NCI-H1694 (cell line): ENCODE data around the gene EMX2.

Experiments used
- DNase-seq: peaks from one replicate; lab custom pipeline; 2025; lab: John Stamatoyannopoulos, UW

EMX2 gene

DNA sequence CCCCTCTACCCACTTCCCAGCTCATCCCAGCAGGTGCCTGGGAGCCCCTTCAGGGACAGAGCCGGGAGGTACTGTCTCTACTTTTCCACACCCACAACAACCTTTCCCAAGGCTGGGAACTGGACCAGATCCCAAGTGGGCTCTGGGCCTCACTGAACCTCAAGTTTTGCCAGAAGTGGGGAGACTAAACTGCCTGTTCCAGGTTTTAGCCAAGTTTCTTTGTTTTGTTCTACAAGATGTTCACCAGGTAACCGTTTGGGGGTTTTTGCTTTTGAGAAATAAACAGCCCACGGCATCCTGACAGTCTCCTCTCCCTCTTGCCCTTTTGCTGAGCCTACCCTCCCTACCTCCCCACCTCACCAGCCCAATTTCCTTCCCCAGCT is 10.6 kb upstream of the EMX2 start:
- no peak for DNase-seq

DNA sequence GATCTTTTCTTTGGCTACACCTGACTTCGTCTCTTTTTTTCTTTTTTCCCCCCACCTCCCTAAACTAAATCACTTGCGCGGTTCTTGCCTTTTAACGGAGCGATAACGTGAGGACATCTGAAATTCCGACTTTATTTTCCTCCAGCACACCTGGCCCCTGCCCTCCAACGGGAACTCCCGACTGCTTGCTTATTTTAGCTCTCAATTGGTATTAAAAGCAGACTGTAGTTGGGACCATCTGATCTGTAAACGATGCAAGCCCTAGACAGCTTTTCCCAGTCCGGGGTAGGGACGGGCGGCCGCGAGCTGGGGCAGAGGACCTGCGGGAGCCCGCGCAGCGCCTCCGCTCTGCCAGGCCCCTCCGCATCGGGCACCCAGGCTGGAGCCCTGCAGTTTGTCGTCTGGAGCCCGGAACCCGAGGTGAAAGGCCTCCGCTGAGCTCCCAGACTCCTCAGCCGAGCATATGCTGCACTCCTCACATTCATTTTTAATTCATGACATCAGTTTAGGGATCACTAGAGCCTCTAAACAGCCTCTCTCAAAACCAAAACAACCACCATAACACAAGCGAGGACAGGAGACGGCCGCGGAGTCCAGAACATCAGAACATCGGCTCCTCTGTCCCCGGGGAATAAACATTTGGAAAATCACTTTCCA is 10.0 kb upstream of the EMX2 start:
- no peak for DNase-seq

DNA sequence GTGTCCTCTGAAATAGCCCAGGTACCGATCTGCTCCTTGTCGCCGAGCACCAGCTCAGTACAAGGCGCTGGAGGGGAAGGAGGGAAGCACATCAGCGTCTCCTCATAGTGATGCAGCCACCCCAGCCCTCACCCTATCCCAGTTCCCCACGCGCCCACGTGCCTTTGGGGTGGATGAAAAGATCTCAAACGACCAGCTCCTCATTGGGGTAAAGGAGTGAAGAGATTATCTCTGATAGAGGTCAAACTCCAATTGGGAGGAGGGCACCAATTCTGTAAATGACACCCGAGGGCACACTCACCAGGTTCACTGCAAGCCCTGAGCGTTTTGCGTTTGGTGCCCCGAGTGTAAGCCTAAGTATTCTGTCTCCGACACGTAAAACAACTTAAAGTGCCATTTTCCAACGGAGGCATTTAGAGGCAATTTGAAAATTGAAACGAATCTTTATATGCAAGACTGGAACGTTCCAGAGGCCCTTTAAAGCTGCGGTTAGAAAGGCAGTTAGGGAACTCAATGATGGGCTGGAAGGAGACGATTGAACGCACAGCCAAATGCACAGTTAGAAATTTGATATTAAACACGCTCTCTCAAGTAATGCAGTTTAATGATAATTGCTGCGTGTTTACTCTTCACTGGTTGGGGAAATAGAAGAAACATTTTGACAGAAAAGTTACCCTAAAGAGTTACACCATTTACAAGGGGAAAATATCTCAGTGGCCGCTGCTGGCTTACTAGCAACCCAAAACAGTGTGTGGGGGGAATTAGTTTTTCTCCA is 8.9 kb upstream of the EMX2 start:
- no peak for DNase-seq

DNA sequence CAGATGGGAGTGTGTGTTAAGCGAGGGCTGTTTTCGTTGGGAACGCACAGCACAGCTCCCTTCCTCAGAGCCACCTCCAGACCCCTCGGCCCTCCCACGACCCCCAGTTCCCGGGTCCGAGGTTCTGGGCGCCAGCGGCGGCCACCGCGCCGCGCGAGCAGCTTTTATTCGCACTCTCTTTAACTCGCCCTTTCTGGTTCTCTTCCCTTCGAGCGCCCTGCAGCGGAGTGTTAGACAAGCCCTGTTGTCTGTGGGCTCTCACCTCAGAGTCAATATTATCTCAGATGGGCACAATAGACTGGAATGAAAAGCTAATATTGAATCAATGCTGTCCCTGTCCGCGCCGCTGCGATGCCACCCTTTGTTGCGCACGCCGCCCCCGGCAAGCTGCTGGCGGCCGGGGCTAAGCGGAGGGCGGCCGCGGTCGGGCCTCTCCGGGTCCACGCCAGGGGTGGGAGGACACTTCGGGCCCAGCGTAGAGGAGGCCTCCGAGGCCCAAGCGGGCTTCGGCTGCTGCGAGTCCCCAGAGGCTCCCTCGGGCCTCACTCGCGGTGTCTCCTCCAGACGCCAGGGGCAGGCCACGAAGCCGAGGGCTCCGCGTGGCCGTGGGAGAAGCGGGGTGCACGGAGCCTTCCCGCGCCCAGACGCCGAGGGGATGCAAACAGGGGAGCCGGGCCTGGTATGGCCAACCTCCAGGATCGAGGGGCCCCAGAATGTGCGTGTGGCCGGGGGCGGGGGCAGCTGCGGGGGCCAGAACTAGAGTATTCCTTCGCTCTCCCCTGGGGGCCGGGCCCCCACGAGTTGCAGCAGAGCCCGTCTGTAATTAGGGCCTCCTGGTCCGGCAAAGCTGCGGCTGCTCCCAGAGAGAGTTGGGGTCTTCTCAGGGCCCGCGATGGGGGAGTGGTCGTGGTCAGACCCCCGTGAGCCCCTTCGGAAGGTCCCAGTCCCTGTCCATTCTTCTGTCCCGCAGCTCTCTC is 7.9 kb upstream of the EMX2 start:
- DNase-seq = no peak

DNA sequence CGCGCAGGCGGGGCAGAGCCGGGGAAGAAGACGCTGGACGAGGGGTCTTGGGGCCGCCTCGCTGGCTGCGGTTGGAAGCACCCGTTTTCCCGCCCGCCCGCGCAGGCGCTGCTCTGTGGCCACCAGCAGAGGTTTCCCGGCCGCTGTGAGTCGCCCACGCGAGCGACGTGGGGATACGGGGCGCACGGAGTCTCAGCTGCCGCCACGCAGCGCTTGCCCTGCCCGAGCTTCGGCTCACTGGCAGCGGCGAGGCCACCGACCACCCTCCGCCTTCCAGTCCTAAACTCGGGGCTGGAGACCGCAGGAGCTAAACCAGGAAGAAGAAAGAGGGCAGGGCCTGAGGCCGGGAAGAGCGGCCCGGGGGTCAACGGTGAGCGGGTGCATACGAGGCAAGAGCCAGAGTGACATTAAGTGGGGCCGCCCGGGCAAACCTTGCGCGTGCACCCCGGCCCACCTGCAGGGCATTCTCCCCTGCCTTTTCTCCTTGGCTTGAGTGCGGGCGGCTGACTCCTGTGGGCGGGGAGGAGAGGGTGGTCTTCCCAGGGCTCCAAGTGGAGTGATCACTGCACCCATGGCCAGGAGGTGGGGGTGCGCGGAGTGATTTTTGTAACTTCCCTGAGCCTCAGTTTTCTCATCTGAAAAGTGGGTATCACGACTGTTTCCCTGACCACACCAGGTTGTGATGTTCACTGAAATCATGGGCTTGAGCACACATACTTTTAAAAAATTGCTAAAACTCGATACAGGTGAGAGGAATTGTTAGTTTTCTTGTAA is 7.1 kb upstream of the EMX2 start:
- DNase-seq = no peak

DNA sequence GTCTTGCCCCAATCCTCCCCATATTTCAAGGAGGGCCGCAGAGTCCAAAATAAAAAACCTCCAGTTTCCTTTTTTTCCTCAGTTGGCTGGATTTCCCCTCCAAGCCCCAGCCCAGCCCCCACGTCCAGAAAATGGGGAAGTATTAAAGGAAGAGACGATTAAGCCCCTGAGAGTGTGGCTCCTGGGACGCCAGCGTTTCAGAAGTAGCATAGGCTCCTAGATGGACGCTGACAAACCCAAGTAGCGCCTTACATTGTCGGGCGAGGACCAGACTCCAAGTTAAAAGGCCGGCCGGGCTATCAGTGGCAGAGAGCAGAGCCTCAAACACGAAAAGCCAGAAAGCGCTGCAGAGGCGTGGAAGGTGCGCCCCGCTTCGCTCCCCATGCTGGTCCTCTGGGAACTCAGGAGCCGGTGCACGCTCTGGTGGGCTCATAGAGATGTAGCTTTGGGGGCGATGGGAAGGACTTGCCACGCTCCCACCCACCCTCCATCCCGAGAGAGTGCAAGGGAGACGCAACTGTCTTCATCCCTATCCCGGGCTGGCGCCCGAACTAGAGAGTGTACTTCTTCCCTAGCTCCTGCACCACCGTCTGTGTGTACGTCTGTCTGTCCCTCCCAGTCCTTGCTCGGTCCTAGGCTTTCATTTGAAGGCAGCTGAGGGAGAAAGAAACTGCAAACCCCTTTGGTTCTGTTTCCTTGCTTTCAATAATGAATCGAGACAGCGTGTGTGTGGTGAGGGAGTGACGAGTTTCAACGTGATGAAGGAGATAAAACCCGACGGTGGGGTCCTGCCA is 6.3 kb upstream of the EMX2 start:
- DNase-seq = no peak

DNA sequence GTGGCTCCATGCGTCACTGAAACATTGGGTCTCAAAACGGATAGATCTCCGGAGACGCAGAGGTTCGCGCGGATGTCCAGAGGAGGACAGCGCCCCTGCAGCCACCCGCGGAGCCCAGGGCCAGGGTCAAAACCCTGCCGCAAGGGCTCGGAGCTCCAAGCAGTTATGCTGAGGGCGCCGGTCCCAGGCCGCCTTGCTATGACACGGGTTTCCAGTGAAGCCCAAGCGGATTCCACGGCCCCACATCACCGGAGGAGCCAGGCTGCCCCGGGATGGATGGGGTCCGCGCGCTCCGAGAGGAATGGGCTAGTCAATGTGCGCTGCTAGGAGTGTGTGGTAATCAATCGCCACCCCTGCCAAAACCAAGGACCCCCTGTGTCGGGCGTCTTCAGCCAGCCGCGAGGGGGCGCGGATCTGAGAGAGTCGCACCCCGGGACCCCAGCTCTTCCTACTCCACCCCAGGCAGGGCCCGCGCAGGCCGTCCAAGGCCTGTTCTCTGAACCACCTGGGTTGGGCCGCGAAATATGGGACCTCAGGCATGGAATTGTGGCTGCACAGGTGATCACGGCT is 5.6 kb upstream of the EMX2 start:
- no peak for DNase-seq

DNA sequence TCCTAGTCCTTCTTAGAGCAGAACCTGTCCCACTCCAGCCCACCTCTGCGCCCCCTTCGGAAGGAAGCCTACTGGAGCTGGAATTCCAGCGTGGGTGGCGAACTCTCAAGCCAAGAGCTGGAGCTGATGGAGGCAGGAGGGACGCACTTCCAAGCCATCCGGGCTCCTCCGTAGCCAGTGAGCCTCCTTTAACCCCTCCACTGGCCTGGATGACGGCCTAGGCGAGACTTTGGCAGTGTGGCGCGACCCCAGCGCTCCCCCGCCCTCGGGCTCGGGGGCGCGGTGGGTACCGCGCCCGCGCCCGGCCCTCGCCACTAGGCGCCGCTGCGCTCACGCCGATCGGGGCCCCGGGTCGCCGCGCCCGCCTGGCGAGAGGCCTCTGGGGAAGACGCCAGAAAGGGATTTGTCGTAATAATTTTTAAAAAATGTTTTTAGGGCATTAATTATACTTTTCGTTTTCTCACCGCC is 5.1 kb upstream of the EMX2 start:
- no peak for DNase-seq

DNA sequence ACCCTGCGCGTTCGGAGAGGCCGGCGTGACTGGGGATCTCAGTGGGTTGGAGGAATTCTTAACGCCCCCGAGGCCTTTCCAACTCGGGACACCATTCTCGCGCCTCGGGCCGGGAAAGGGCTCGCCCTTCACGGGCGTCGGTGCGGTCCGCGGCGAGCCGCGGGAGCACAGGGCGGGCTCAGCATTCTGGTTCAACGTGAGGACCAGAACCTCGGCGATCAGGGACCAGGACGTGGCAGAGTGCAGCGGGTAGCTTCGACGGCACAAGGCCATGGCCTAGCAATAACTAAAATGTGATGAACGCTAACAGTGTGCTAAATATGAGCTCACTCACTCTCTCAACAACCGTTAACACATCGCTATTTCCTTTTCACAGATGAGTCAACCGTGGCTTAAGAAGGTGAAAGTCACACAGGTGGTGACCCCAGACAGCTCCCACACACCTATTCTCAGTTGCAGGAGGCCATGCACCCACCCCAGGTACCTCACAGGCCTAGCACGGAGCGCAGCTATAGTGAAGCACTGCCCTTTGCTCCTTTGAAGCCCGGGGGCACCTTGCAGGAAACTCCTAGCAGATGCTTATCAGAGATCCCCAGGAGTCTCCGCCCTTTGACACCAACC is 4.5 kb upstream of the EMX2 start:
- DNase-seq = no peak

DNA sequence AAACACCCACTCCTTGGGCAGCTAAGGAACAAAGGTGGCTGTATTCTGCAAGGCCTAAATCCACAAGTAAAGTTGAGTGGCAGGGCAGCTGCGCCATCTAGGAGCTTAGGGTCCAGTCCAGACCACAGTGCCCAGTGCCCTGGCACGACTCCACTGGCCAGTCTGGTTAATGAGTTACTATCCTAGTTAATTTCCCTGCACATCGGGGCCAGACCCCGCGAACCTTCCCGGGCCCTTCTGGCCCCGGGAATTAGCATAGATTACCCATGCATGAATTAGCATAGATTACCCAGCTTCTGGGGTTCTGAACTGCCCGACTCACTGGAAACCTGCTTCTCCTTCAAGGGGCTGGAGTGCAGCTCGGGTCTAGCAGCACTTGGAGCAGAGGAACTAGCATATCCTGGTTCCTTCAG is 3.2 kb upstream of the EMX2 start:
- DNase-seq = no peak

DNA sequence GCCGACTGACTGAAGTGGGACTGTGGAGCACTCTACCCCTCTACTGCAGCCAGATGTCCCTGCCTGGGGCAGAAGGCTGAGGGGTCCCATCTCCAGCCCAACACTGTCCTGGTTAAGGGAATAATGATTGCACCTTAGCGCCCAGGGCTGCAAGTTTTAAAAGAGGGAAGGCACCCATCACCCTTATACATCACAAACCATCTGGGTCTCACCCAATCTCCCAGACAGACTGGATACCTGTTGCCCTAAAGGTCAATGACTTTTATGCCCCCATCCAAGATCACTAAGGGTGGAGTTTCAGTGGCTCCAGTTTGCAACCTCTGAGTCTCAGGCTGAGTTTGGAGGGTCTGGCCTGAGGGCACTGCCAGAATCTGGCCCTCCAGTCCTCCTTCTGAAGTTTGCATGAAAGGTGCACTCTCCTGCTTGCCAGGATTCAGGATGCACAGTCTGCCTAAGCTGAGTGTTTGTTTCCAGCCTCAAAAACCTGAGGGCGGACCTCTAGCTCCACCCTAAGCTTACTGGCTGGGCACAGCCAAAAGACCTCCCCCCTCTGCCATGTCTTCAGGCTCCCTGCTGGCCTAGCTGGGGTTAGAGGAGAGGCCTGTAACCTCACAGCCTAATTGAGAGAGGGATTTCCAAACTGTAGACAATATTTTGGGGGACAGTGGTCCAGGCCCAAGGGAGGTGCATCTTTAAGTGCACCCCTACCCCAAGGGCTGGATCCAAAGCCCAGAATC is 2.5 kb upstream of the EMX2 start:
- DNase-seq = no peak

DNA sequence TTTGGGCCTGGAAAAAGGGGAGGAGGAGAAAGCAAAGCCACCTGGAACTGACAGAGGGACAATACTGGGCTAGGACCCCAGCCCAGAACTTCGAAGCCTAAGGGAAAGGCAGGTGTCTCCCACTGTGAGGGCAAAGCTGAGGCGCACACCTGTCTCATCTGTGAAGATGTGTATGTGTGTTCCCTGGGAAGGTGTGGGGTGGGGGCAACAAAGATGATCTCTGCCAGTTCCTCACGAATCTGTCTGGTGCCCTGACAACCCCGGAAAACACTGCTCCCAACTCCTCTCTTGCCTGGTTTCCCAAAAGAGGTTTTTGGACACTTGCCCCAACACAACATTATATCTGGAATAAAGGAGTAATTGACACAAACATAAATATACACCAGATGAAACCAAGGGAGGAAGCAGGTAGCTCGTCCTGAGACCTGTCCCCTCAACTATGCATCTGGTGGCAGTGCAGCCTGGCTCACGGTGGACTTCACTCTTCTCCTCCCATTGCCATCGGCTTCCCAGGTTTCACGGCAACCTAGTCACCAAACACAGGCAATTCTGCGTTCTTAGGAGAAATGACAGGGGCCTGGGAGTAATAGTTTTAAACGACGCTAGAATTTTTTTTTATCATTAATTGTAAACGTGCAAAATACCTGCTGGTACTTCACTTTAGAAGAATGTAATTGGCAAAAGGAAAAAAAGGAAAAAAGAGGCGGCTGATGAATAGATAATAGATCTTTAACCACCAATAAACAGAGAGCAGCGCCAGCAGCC is 1.7 kb upstream of the EMX2 start:
- no peak for DNase-seq

DNA sequence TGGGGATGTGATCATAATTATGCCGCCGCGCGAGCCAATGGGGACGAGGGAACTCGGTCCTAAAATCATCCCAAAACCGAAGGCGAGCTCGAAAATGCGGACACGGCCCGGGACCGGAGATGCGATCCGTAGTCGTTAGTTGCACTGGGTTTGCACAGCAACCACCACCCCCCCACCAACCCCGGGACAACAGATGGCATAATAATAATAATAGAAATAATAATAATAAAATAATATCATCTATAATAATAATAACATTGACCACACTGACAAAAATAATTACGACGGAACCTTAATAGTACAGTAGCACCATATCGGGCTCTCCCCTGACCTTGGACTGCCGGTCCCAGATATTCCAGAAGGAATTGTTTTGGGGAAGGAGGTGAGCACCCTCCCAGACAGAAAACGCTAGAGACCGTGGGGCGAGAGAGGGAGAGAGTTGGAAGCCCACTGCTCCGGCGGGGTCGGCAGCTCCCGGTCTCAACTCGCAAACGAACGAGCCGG is 1.1 kb upstream of the EMX2 start:
- peak; percentile 9 for DNase-seq

DNA sequence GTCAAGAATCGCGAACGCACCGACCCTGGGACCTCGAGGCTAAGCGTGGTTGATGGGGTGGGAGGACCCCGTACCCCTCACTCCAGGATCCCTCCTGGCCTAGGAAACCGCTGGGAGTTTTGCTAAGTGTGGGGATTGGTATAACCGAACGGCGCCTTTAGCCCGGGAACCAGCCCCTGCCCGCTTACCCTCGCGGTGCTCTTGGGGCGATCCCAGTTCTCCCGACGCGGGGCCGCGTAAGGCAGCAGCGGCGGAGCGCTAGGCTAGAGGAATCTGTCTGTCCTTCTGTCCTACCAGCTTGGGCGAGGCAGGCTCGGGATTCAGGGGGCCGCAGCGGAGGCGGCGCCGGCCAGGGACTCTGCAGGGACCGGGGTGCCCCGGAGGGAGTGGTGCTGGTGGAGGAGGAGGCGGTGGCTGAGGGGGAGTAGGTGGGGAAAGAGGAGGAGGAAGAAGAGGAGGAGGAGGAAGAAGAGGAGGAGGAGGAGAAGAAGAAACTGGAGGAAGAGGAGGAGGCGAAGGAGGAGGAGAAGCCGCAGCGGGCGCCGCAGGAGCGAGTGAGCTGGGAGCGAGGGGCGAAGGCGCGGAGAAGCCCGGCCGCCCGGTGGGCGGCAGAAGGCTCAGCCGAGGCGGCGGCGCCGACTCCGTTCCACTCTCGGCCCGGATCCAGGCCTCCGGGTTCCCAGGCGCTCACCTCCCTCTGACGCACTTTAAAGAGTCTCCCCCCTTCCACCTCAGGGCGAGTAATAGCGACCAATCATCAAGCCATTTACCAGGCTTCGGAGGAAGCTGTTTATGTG is 439 bp upstream of the EMX2 start:
- peak; percentile 70 for DNase-seq

DNA sequence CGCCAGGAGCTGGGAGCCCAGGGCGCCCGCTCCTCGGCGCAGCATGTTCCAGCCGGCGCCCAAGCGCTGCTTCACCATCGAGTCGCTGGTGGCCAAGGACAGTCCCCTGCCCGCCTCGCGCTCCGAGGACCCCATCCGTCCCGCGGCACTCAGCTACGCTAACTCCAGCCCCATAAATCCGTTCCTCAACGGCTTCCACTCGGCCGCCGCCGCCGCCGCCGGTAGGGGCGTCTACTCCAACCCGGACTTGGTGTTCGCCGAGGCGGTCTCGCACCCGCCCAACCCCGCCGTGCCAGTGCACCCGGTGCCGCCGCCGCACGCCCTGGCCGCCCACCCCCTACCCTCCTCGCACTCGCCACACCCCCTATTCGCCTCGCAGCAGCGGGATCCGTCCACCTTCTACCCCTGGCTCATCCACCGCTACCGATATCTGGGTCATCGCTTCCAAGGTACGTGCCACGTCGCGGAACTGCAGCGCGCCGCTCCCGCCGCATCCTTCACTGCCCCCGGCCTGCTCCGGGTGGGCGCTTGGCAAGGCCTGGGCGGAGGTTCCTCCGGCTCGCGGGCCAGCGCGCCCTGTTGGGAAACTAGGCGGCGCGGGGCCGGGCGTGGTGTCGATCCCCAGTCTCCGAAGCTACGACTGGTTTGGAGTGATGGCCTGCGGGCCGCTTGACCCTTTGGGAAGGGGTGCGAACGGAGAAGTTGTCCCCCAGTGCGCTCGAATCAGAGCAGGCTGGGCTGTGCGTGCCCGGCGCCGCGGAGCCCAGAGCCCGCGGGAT is 868 bp downstream of the EMX2 start:
- DNase-seq = no peak

DNA sequence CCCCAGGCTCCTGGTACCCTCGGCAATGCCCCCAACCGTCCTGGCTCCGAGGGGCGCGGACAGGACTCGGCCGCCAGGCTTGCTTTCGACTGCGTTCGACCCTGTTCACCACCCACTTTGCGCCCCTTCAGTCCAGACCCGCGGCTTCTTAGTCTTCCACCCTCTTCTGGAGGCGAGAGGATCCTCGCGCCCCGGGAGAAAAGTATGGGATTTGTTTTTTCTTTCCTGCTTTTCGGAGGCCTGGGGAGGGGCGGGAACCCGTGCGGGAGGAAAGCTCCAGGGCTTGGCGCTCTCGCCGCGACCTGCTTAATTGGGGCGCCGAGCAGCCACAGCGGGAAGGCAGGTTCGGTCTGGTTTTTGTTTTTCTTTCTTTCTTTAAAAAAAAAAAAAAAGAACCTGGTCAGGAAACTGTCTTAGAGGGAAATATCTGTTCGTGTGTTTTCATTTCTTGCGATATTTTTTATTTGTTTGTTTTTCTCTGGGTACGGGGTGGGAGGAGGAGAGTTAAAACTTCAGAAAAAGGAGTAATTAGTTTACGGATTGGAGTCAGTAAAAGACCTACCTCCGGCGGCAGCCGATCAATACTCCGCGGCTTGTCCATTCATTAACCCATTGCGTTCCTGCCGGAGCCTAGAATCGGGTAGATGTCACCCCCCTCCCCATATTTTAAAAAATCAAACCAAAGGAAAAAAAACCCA is 1.6 kb downstream of the EMX2 start:
- DNase-seq = no peak
